ENCODE results near the gene TACC2. TPM values are rescaled to one million over a fixed set of nuclear protein-coding genes. Genes with fewer than 3 reads are reported as not detected.

TACC2 gene
- total RNA-seq, 1 experiment from 2014 or later, result 24.4 TPM

DNA sequence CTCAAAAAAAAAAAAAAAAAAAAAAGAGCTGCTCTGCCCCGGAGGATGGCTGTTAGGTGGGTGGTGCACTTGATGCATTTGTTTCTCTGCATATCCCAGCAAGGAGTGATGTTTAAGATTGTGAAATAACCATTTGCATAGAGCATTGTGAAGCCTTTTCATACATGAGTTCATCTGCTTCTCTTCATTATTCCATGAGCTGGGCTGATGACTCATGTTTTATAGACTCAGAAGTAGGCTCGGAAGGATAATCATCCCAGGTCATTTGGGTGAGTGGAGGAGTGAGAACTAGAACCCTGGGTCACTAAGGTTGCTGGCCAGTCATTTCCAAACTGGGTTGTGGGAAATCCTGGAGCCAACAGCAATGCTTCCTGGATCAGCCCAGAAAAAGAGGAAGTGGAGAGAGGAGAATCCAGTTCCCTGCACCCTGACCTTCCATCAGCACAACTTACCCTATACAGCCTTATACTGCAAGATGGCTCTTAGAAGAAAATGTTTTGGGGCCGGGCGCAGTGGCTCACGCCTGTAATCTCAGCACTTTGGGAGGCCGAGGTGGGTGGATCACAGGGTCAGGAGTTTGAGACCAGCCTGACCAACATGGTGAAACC is 45.3 kb downstream of the TACC2 start:
- H3K4me1 Mint-ChIP-seq (ENCODE audit: low read depth, unreplicated experiment), result no peaks in the 10 kb centered on the region
- H3K4me3 Mint-ChIP-seq (ENCODE audit: low read depth, unreplicated experiment), result no peak overlapping the region
- no TSS peak for BruUV-seq (replicated peaks)
- H3K27me3 Mint-ChIP-seq (ENCODE audit: unreplicated experiment), result no peaks in the 10 kb centered on the region
- TF ChIP-seq, protein P1, sequence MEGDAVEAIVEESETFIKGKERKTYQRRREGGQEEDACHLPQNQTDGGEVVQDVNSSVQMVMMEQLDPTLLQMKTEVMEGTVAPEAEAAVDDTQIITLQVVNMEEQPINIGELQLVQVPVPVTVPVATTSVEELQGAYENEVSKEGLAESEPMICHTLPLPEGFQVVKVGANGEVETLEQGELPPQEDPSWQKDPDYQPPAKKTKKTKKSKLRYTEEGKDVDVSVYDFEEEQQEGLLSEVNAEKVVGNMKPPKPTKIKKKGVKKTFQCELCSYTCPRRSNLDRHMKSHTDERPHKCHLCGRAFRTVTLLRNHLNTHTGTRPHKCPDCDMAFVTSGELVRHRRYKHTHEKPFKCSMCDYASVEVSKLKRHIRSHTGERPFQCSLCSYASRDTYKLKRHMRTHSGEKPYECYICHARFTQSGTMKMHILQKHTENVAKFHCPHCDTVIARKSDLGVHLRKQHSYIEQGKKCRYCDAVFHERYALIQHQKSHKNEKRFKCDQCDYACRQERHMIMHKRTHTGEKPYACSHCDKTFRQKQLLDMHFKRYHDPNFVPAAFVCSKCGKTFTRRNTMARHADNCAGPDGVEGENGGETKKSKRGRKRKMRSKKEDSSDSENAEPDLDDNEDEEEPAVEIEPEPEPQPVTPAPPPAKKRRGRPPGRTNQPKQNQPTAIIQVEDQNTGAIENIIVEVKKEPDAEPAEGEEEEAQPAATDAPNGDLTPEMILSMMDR (IDR thresholded peaks at IDR 0.05; ENCODE audit: unreplicated experiment), result no peak
- no peak overlapping the region for H3K27ac Mint-ChIP-seq (ENCODE audit: unreplicated experiment)
- H3K9me3 Mint-ChIP-seq (ENCODE audit: low read depth, unreplicated experiment), result no peaks in the 10 kb centered on the region
- H3K36me3 Mint-ChIP-seq (ENCODE audit: insufficient read depth, unreplicated experiment), result no peaks in the 10 kb centered on the region
- CTCF ChIA-PET, result interaction anchor here (0.7 kb wide), 2 partner anchors 57 to 190 kb away, joined by 5 to 6 read pairs; no protein-coding TSS in a partner anchor
- DNase-seq, result no peak
- intact Hi-C loops (cut with micrococcal nuclease; ENCODE audit: unreplicated experiment), result no loop called here

DNA sequence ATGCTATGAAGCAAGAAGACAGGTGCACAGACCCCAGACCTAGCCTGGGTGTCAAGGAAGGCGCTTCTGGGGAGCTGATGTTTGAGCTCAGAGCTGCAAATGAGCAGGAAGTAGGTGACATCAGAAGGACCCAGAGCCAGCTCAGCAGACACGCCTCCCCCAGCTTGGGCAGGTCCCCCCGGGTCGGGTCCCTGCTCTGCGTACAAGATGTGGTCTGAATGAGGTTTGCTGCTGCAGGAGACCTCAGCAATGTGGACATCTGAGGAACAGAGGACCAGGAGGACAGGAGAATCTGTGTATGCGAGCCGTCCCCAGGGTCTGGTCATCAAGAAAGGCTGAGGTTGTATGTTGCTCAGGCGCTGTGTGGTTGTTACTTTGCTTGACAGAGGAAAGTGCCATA is 51.8 kb downstream of the TACC2 start:
- Mint-ChIP-seq H3K4me3 (ENCODE audit: low read depth, unreplicated experiment) (no peak overlapping the region), H3K9me3 (ENCODE audit: low read depth, unreplicated experiment) (no peaks in the 10 kb centered on the region), H3K36me3 (ENCODE audit: insufficient read depth, unreplicated experiment) (no peaks in the 10 kb centered on the region), H3K27ac (ENCODE audit: unreplicated experiment) (no peak overlapping the region), H3K4me1 (ENCODE audit: low read depth, unreplicated experiment) (peaks cover 7% of the 10 kb centered on the region), H3K27me3 (ENCODE audit: unreplicated experiment) (no peaks in the 10 kb centered on the region)
- intact Hi-C loops (cut with micrococcal nuclease; ENCODE audit: unreplicated experiment), result no loop called here
- CTCF ChIA-PET, result interaction anchor here (0.7 kb wide), 2 partner anchors 11 to 21 kb away, joined by 3 read pairs; no protein-coding TSS in a partner anchor
- BruUV-seq (replicated peaks), result no TSS peak
- DNase-seq, result no peak
- TF ChIP-seq, protein P1 (IDR thresholded peaks at IDR 0.05; ENCODE audit: unreplicated experiment), result no peak

DNA sequence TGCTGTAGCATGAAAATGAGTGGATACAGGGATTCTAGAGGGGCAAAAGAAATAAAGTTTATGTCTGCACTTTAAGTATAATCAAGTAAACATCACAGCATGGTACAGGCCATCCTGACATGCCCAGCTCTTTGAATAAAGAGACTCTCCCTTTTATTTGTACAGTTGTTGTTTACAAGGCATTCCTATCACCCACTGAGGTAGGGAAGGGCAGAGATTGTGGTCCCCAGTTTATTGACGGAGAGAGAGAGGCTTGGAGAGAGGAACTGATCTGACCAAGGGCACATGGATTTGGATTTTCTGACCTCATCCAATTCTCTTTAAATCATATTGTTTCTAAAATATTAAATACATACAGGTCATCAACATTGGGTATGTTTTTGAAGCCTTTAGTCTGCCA is 53.9 kb downstream of the TACC2 start:
- Mint-ChIP-seq H3K4me3 (ENCODE audit: low read depth, unreplicated experiment) (no peak overlapping the region), H3K27ac (ENCODE audit: unreplicated experiment) (no peak overlapping the region), H3K9me3 (ENCODE audit: low read depth, unreplicated experiment) (no peaks in the 10 kb centered on the region), H3K4me1 (ENCODE audit: low read depth, unreplicated experiment) (peaks cover 7% of the 10 kb centered on the region), H3K27me3 (ENCODE audit: unreplicated experiment) (no peaks in the 10 kb centered on the region), H3K36me3 (ENCODE audit: insufficient read depth, unreplicated experiment) (no peaks in the 10 kb centered on the region)
- CTCF ChIA-PET, result no interaction called here
- intact Hi-C loops (cut with micrococcal nuclease; ENCODE audit: unreplicated experiment), result no loop called here
- BruUV-seq (replicated peaks), result no TSS peak
- no peak for DNase-seq
- TF ChIP-seq, protein P1 (IDR thresholded peaks at IDR 0.05; ENCODE audit: unreplicated experiment), result no peak

DNA sequence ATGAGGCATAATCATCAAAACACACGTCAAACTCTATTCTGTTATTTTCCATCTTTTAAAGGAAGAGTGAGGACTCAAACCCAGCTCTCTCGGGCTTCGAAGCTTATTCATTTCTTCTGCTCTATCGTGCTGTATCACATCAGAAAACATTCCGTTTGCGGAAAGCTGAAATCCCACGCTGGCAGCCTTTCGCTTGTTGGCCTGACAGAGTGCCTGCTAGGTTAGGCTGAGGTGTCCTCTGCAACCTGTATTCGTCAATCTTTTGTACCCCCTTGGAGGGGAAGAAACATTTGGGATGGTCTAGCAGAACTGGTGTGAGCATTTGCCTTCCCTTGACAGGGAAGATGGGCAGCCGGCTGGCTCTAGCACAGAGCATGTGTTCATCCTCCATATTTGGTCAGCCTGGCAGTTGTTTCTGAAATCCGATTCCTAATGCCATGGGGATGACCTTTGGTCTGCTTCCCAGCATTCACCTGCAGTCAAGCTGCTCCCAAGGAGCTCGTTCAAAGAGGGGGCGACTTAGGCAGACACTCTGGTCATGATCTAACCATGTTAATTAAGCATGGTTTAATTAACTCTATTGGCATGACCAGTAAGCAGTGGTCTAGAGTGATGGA is 55.2 kb downstream of the TACC2 start:
- H3K4me1 Mint-ChIP-seq (ENCODE audit: low read depth, unreplicated experiment), result peaks cover 7% of the 10 kb centered on the region
- TF ChIP-seq, protein P1 (IDR thresholded peaks at IDR 0.05; ENCODE audit: unreplicated experiment), result no peak
- H3K36me3 Mint-ChIP-seq (ENCODE audit: insufficient read depth, unreplicated experiment), result no peaks in the 10 kb centered on the region
- CTCF ChIA-PET, result no interaction called here
- H3K27ac Mint-ChIP-seq (ENCODE audit: unreplicated experiment), result no peak overlapping the region
- H3K4me3 Mint-ChIP-seq (ENCODE audit: low read depth, unreplicated experiment), result no peak overlapping the region
- intact Hi-C loops (cut with micrococcal nuclease; ENCODE audit: unreplicated experiment), result no loop called here
- DNase-seq, result no peak
- H3K9me3 Mint-ChIP-seq (ENCODE audit: low read depth, unreplicated experiment), result no peaks in the 10 kb centered on the region
- BruUV-seq (replicated peaks), result no TSS peak
- H3K27me3 Mint-ChIP-seq (ENCODE audit: unreplicated experiment), result no peaks in the 10 kb centered on the region
